CD14-positive monocyte (primary cell): Measurements from ENCODE around the gene STUB1. TPM values are rescaled to one million over a fixed set of nuclear protein-coding genes. Genes with fewer than 3 reads are reported as not detected.

Experiments used
- DNase-seq, 3 donors: peaks; one replicate each; pipeline ENCODE4 v3.0.0-alpha.2; 2011 to 2022
- H2AFZ ChIP-seq: 2 replicates; pipeline ENCODE4 v1.6.0; 2012; ENCODE audit warnings: mild to moderate bottlenecking, low read depth, low read length, inconsistent platforms; ENCODE audit not compliant: insufficient read depth, poor library complexity, severe bottlenecking
- H3K27ac ChIP-seq, 2 donors: 1 replicate in 1 of 2; 2 replicates in 1 of 2; pipeline ENCODE4 v1.5.1; 2012 to 2013; ENCODE audit warnings: low read length in 2 of 2, control low read depth in 1 of 2, inconsistent platforms in 1 of 2, low read depth in 1 of 2, mild to moderate bottlenecking in 1 of 2
- H3K27me3 ChIP-seq, 2 donors: one replicate each; pipeline versions ENCODE4 v1.6.0 to v1.6.1; 2011 to 2013; ENCODE audit warnings: low read length in 2 of 2; ENCODE audit not compliant: control insufficient read depth in 2 of 2, insufficient read depth in 2 of 2
- H3K36me3 ChIP-seq, 2 donors: replicated peaks in 1 of 2; 1 replicate in 1 of 2; 2 replicates in 1 of 2; pipeline versions ENCODE4 v1.5.1 to v1.6.1; 2012 to 2013; ENCODE audit warnings: low read length in 2 of 2, control low read depth in 1 of 2, inconsistent platforms in 1 of 2, mild to moderate bottlenecking in 1 of 2; ENCODE audit not compliant: insufficient read depth in 2 of 2, control insufficient read depth in 1 of 2
- H3K4me1 ChIP-seq, 2 donors: 1 replicate in 1 of 2; 2 replicates in 1 of 2; pipeline versions ENCODE4 v1.5.1 to v1.6.1; 2012 to 2013; ENCODE audit warnings: low read length in 2 of 2, control low read depth in 1 of 2, inconsistent platforms in 1 of 2, mild to moderate bottlenecking in 1 of 2, moderate library complexity in 1 of 2; ENCODE audit not compliant: insufficient read depth in 2 of 2, control insufficient read depth in 1 of 2
- H3K4me2 ChIP-seq: replicated peaks from 2 replicates; pipeline ENCODE3; 2012; ENCODE audit warnings: low read length, moderate library complexity, mild to moderate bottlenecking; ENCODE audit not compliant: poor library complexity, severe bottlenecking; ENCODE audit errors: extremely low read depth
- H3K4me3 ChIP-seq, 3 experiments: fragments of 200-600 bp in 1 of 3; sonication (generic) in 1 of 3; replicated peaks in 1 of 3; 1 replicate in 2 of 3; 2 replicates in 1 of 3; pipeline ENCODE4 v1.5.1; 2011 to 2013; ENCODE audit warnings: low read length in 3 of 3, mild to moderate bottlenecking in 3 of 3, control low read depth in 2 of 3, low read depth in 2 of 3, inconsistent platforms in 1 of 3, moderate library complexity in 1 of 3
- H3K79me2 ChIP-seq: 2 replicates; pipeline ENCODE4 v1.6.0; 2012; ENCODE audit warnings: mild to moderate bottlenecking, control low read depth, inconsistent platforms, low read length, moderate library complexity; ENCODE audit not compliant: insufficient read depth
- H3K9ac ChIP-seq: 2 replicates; pipeline ENCODE4 v1.6.0; 2017; ENCODE audit warnings: low read length, mild to moderate bottlenecking; ENCODE audit not compliant: insufficient read depth, poor library complexity, severe bottlenecking
- H3K9me3 ChIP-seq, 2 donors: replicated peaks in 1 of 2; 1 replicate in 1 of 2; 2 replicates in 1 of 2; pipeline versions ENCODE4 v1.5.1 to v1.6.1; 2012 to 2013; ENCODE audit warnings: low read length in 2 of 2, control low read depth in 1 of 2; ENCODE audit not compliant: control insufficient read depth in 1 of 2, insufficient read depth in 1 of 2
- H4K20me1 ChIP-seq: 2 replicates; pipeline ENCODE4 v1.6.0; 2012; ENCODE audit warnings: mild to moderate bottlenecking, low read length, control low read depth, moderate library complexity; ENCODE audit not compliant: insufficient read depth
- H3K27ac Mint-ChIP-seq, 7 donors: one replicate each; pipeline ENCODE4 v1.8.0; 2020; ENCODE audit warnings: mild to moderate bottlenecking in 7 of 7, mixed read lengths in 7 of 7, moderate library complexity in 6 of 7, inconsistent platforms in 2 of 7
- H3K27me3 Mint-ChIP-seq, 3 donors: one replicate each; pipeline ENCODE4 v1.8.0; 2021 to 2022; ENCODE audit warnings: low read depth in 3 of 3, mild to moderate bottlenecking in 3 of 3, mixed read lengths in 3 of 3, moderate library complexity in 3 of 3, inconsistent platforms in 1 of 3
- H3K36me3 Mint-ChIP-seq, 2 donors: one replicate each; pipeline ENCODE4 v1.8.0; 2020; ENCODE audit warnings: mixed read lengths in 2 of 2, inconsistent platforms in 1 of 2, mild to moderate bottlenecking in 1 of 2
- H3K4me1 Mint-ChIP-seq: one replicate; pipeline ENCODE4 v1.8.0; 2020; ENCODE audit warnings: mild to moderate bottlenecking, mixed read lengths
- H3K4me3 Mint-ChIP-seq, 2 donors: one replicate each; pipeline ENCODE4 v1.8.0; 2020; ENCODE audit warnings: mild to moderate bottlenecking in 2 of 2, mixed read lengths in 2 of 2, moderate library complexity in 1 of 2
- H3K9me3 Mint-ChIP-seq, 7 donors: one replicate each; pipeline ENCODE4 v1.8.0; 2020 to 2022; ENCODE audit warnings: mixed read lengths in 7 of 7, mild to moderate bottlenecking in 6 of 7, moderate library complexity in 6 of 7, inconsistent platforms in 2 of 7
- CTCF ChIP-seq: fragments of 200-600 bp; IDR thresholded peaks from one replicate; pipeline ENCODE4 v1.8.0; 2022; ENCODE audit warnings: antibody characterized with exemption, mild to moderate bottlenecking
- WGBS: methylation state at CpG from one replicate; pipeline ENCODE4 v1.1.5; 2013; ENCODE audit warnings: missing lambda C conversion rate; ENCODE audit not compliant: insufficient coverage; 5-methylcytosine and 5-hydroxymethylcytosine counted together
- intact Hi-C, 2 donors: fragments of 100-400 bp; cut with micrococcal nuclease; formaldehyde crosslinking; loops; one replicate each; pipeline versions ENCODE4 v1.15.0 to v1.15.1; 2023
- polyA plus RNA-seq, 3 donors: library from polyadenylated mRNA; depleted of rRNA in 1 of 3; unstranded in 2 of 3; stranded (reverse) in 1 of 3; fragments of 300-500 nt in 2 of 3; fragments of >200 nt in 1 of 3; fragmentation: Illumina TruSeq in 2 of 3; gene quantifications; 1 replicate in 2 of 3; 2 replicates in 1 of 3; pipeline ENCODE4 v1.2.3, GENCODE V29; 2012 to 2021

STUB1 gene
- polyA plus RNA-seq, 3 donors: 83.3 to 108 (median 106) TPM

- TF ChIP-seq CTCF: no peak
- H3K36me3 Mint-ChIP-seq: peaks cover 4 to 5% of the 10 kb centered on the region in 2 donors
- H3K4me1 ChIP-seq: peaks cover 31 to 45% of the 10 kb centered on the region in 2 donors
- peaks cover 3 to 49% of the 10 kb centered on the region in 2 donors for H3K27me3 ChIP-seq
- peaks cover 20% of the 10 kb centered on the region for H4K20me1 ChIP-seq
- peak overlapping the region in 2 of 7 donors; percentile 73 to 75 for H3K27ac Mint-ChIP-seq
- H2AFZ ChIP-seq: no peak overlapping the region
- peaks cover 0 to 1% (median 0%) of the 10 kb centered on the region in 7 donors for H3K9me3 Mint-ChIP-seq
- no peaks in the 10 kb centered on the region for H3K79me2 ChIP-seq
- intact Hi-C loops: no loop called here
- peaks cover 14% of the 10 kb centered on the region for H3K4me1 Mint-ChIP-seq
- H3K4me2 ChIP-seq: no peak overlapping the region
- DNase-seq: no peak
- peaks cover 28 to 52% (median 38%) of the 10 kb centered on the region in 3 donors for H3K27me3 Mint-ChIP-seq
- no peak overlapping the region for H3K27ac ChIP-seq
- H3K9me3 ChIP-seq: no peaks in the 10 kb centered on the region
- WGBS: 86% methylated on average over 22 of the region's 24 CpGs
- no peaks in the 10 kb centered on the region for H3K36me3 ChIP-seq
- H3K9ac ChIP-seq: no peak overlapping the region
- H3K4me3 Mint-ChIP-seq: no peak overlapping the region
- no peak overlapping the region for H3K4me3 ChIP-seq
Observed at GRCh38 chr16:722835-723633, 42.8 kb downstream of the STUB1 start.

- no peak overlapping the region for H2AFZ ChIP-seq
- no peak overlapping the region for H3K4me2 ChIP-seq
- peaks cover 35 to 51% of the 10 kb centered on the region in 2 donors for H3K4me1 ChIP-seq
- no peaks in the 10 kb centered on the region for H3K79me2 ChIP-seq
- H3K36me3 ChIP-seq: no peaks in the 10 kb centered on the region
- H3K9me3 ChIP-seq: no peaks in the 10 kb centered on the region
- H4K20me1 ChIP-seq: peaks cover 20% of the 10 kb centered on the region
- Mint-ChIP-seq H3K4me3 (no peak overlapping the region), H3K36me3 (peaks cover 4 to 5% of the 10 kb centered on the region in 2 donors), H3K4me1 (peaks cover 16% of the 10 kb centered on the region), H3K27me3 (peaks cover 27 to 52% (median 33%) of the 10 kb centered on the region in 3 donors), H3K9me3 (peaks cover 0 to 1% (median 0%) of the 10 kb centered on the region in 7 donors), H3K27ac (peak overlapping the region in 1 of 7 donors; percentile 75)
- DNase-seq: no peak
- no peak overlapping the region for H3K4me3 ChIP-seq
- H3K27ac ChIP-seq: no peak overlapping the region
- intact Hi-C loops: no loop called here
- H3K27me3 ChIP-seq: peaks cover 3 to 47% of the 10 kb centered on the region in 2 donors
- WGBS: 89% methylated on average over 4 of the region's 9 CpGs
- H3K9ac ChIP-seq: no peak overlapping the region
- no peak for TF ChIP-seq CTCF
Observed at GRCh38 chr16:723695-724094, 43.5 kb downstream of the STUB1 start.
